Fibroblast of pulmonary artery (primary cell): Measurements from ENCODE around the gene NBEA.
"Not testable (repeated sequence)": the region's sequence is repeated elsewhere in the genome, so short reads cannot be mapped to it uniquely, and the experiment has no call there.

Experiments
- DNase-seq: peaks from one replicate; pipeline ENCODE4 v3.0.0-alpha.2; 2010; ENCODE audit warnings: low read depth
- H3K4me3 ChIP-seq: replicated peaks from 2 replicates; pipeline ENCODE4 v1.5.1; 2011; ENCODE audit warnings: low read depth, mild to moderate bottlenecking, control low read depth, low read length, moderate library complexity
- CTCF ChIP-seq: IDR thresholded peaks from 2 replicates; pipeline ENCODE4 v1.5.1; 2011; ENCODE audit warnings: mild to moderate bottlenecking, control low read depth, low read length, inconsistent platforms; ENCODE audit errors: missing control alignments

The NBEA gene

GRCh38 chr13:35675651-35676050 lies 733.6 kb downstream of the NBEA start:
- no peak for DNase-seq
- H3K4me3 ChIP-seq: no peak overlapping the region
- no peak for TF ChIP-seq CTCF

- not testable (repeated sequence) for DNase-seq, H3K4me3 ChIP-seq
These were observed 735.8 kb downstream of the NBEA start for GRCh38 chr13:35677863-35678262.

GRCh38 chr13:35681685-35682084 lies 739.6 kb downstream of the NBEA start:
- H3K4me3 ChIP-seq: no peak overlapping the region
- no peak for DNase-seq
- TF ChIP-seq CTCF: no peak

- no peak overlapping the region for H3K4me3 ChIP-seq
- no peak for TF ChIP-seq CTCF
- DNase-seq: no peak
These were observed 742.4 kb downstream of the NBEA start for GRCh38 chr13:35684432-35684831.

- DNase-seq: no peak
- no peak for TF ChIP-seq CTCF
- no peak overlapping the region for H3K4me3 ChIP-seq
These were observed 745.3 kb downstream of the NBEA start for GRCh38 chr13:35687336-35687735.

GRCh38 chr13:35690581-35691207 lies 748.6 kb downstream of the NBEA start:
- H3K4me3 ChIP-seq: no peak overlapping the region
- peak; percentile 26 for DNase-seq
- no peak for TF ChIP-seq CTCF

GRCh38 chr13:35693134-35693784 lies 751.2 kb downstream of the NBEA start:
- no peak for DNase-seq
- TF ChIP-seq CTCF: no peak
- H3K4me3 ChIP-seq: no peak overlapping the region
